Measurements from ENCODE around the gene MAN1A2.
"Not testable (repeated sequence)": the region's sequence is repeated elsewhere in the genome, so short reads cannot be mapped to it uniquely, and the experiment has no call there.

Gene MAN1A2

GRCh38 chr1:117396074-117396473 lies 28.8 kb downstream of the MAN1A2 start:
- in situ Hi-C loops (cut with HindIII; ENCODE audit: low sequenced_read_pairs), result loop anchor here (5.0 kb wide), 2 partner anchors 51 to 74 kb away; no protein-coding TSS in a partner anchor

GRCh38 chr1:117396636-117397035 lies 29.4 kb downstream of the MAN1A2 start:
- in situ Hi-C loops (cut with HindIII; ENCODE audit: low sequenced_read_pairs), result loop anchor here (5.0 kb wide), 2 partner anchors 51 to 74 kb away; no protein-coding TSS in a partner anchor

- in situ Hi-C loops (cut with HindIII; ENCODE audit: low sequenced_read_pairs), result loop anchor here (5.0 kb wide), 2 partner anchors 48 to 77 kb away; no protein-coding TSS in a partner anchor
Measured at GRCh38 chr1:117398957-117399356, 31.7 kb downstream of the MAN1A2 start.

- in situ Hi-C loops (cut with HindIII; ENCODE audit: low sequenced_read_pairs), result no loop called here
Measured at GRCh38 chr1:117401761-117402160, 34.5 kb downstream of the MAN1A2 start.

GRCh38 chr1:117403597-117403996 lies 36.3 kb downstream of the MAN1A2 start:
- in situ Hi-C loops (cut with HindIII; ENCODE audit: low sequenced_read_pairs), result no loop called here

- in situ Hi-C loops (cut with HindIII; ENCODE audit: low sequenced_read_pairs), result loop anchor here (5.0 kb wide), 1 partner anchor 33 kb away; no protein-coding TSS in a partner anchor
Measured at GRCh38 chr1:117405042-117405441, 37.8 kb downstream of the MAN1A2 start.

GRCh38 chr1:117412472-117412871 lies 45.2 kb downstream of the MAN1A2 start:
- in situ Hi-C loops (cut with HindIII; ENCODE audit: low sequenced_read_pairs), result no loop called here

GRCh38 chr1:117413412-117413811 lies 46.2 kb downstream of the MAN1A2 start:
- in situ Hi-C loops (cut with HindIII; ENCODE audit: low sequenced_read_pairs), result no loop called here

- in situ Hi-C loops (cut with HindIII; ENCODE audit: low sequenced_read_pairs), result no loop called here
Measured at GRCh38 chr1:117414943-117415342, 47.7 kb downstream of the MAN1A2 start.

- in situ Hi-C loops (cut with HindIII; ENCODE audit: low sequenced_read_pairs), result no loop called here
Measured at GRCh38 chr1:117416004-117416403, 48.8 kb downstream of the MAN1A2 start.

GRCh38 chr1:117416546-117417125 lies 49.4 kb downstream of the MAN1A2 start:
- in situ Hi-C loops (cut with HindIII; ENCODE audit: low sequenced_read_pairs), result no loop called here

GRCh38 chr1:117425050-117425734 lies 57.9 kb downstream of the MAN1A2 start:
- in situ Hi-C loops (cut with HindIII; ENCODE audit: low sequenced_read_pairs), result no loop called here

- in situ Hi-C loops (cut with HindIII; ENCODE audit: low sequenced_read_pairs), result no loop called here
Measured at GRCh38 chr1:117427297-117427696, 60.0 kb downstream of the MAN1A2 start.

GRCh38 chr1:117433943-117434342 lies 66.7 kb downstream of the MAN1A2 start:
- in situ Hi-C loops (cut with HindIII; ENCODE audit: low sequenced_read_pairs), result no loop called here

- in situ Hi-C loops (cut with HindIII; ENCODE audit: low sequenced_read_pairs), result no loop called here
Measured at GRCh38 chr1:117436513-117436912, 69.3 kb downstream of the MAN1A2 start.

GRCh38 chr1:117447661-117448060 lies 80.4 kb downstream of the MAN1A2 start:
- in situ Hi-C loops (cut with HindIII; ENCODE audit: low sequenced_read_pairs), result loop anchor here (5.0 kb wide), 1 partner anchor 50 kb away; no protein-coding TSS in a partner anchor

GRCh38 chr1:117452216-117452615 lies 85.0 kb downstream of the MAN1A2 start:
- in situ Hi-C loops (cut with HindIII; ENCODE audit: low sequenced_read_pairs), result no loop called here

GRCh38 chr1:117453958-117454357 lies 86.7 kb downstream of the MAN1A2 start:
- in situ Hi-C loops (cut with HindIII; ENCODE audit: low sequenced_read_pairs), result no loop called here

- in situ Hi-C loops (cut with HindIII; ENCODE audit: low sequenced_read_pairs), result not testable (repeated sequence)
Measured at GRCh38 chr1:117458410-117458809, 91.2 kb downstream of the MAN1A2 start.

- in situ Hi-C loops (cut with HindIII; ENCODE audit: low sequenced_read_pairs), result no loop called here
Measured at GRCh38 chr1:117466761-117467160, 99.5 kb downstream of the MAN1A2 start.

GRCh38 chr1:117467336-117467735 lies 100.1 kb downstream of the MAN1A2 start:
- in situ Hi-C loops (cut with HindIII; ENCODE audit: low sequenced_read_pairs), result no loop called here

- in situ Hi-C loops (cut with HindIII; ENCODE audit: low sequenced_read_pairs), result no loop called here
Measured at GRCh38 chr1:117473063-117473462, 105.8 kb downstream of the MAN1A2 start.
